Stimulated activated CD8-positive, alpha-beta memory T cell treated with anti-CD3 and anti-CD28 coated beads, Interleukin-2, amount 100 ng/mL, for 48 hours (primary cell): ENCODE measurements around the gene SLC43A3.

Source experiments
- DNase-seq, 2 donors: peaks; one replicate each; pipeline ENCODE4 v3.0.0-alpha.2; 2020; ENCODE audit warnings: low read depth in 2 of 2

SLC43A3 gene

DNA sequence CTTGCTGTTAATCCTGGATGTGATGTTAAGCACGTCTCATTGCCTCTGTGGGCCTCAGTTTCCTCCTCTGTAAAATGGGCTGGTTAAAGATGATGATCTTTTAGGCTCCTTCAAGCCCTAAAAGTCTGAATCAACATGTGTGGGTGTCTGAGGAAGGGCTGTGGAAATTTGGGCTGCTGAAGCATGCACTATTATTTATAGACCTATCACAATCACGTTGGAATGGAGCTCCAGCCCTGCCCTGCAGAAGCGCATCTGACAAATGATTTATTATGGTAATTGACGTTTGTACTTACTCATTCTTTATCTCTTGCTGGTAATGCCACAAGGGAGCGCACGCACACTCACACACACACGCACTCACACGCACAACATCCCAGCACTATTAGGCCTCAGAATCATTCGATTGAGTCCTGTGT lies 68.4 kb downstream of the SLC43A3 start:
- no peak for DNase-seq

DNA sequence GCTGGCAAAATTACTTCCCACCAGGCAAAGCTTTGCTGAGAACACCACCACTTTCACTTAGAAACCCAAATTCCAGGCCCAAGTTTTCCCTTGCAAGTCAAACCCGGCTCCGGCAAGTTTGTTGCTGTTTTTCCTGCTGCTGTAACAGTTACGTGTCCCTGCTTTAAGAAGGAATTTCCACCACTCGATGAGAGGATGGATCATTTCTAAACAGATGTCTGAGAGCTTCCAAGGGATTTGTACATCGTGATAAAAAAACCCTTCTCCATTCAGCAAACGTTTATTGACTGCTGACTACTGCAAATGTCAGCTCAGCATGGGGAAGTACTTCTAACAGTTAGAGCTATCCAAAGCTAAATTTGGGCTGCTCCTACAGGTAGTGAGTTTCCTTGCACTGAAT lies 69.1 kb downstream of the SLC43A3 start:
- DNase-seq: no peak

DNA sequence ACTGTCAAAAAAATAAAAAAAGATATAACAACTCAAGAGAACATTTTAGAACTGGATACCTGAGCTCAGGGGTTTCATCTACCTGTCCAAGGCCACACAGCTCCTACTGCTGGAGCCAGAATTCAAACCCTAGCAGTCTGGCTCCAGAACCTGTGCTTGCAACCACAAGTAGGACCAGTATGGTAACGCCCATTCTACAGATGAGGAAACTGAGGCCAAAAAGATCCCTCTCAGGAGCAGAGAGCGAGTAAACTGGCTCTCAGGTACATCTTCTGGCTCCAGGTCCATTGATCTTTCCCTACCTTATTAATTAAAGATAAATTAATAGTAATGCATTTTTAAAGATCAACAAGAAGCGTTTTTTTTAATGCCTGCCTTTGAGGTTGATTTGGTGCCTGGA lies 69.6 kb downstream of the SLC43A3 start:
- DNase-seq: no peak
